Stimulated activated CD4-positive, alpha-beta T cell treated with anti-CD3 and anti-CD28 coated beads, Interleukin-1b, Interleukin-23, amount 100 ng/mL, for 1 hour (primary cell): ENCODE data around the gene GLRX2.

Experiments
- DNase-seq, 2 donors: peaks; one replicate each; pipeline ENCODE4 v3.0.0-alpha.2; 2020; ENCODE audit warnings: low read depth in 2 of 2

GLRX2 gene

GRCh38 chr1:193113258-193113991 lies 8.2 kb upstream of the GLRX2 start:
- no peak for DNase-seq

DNA sequence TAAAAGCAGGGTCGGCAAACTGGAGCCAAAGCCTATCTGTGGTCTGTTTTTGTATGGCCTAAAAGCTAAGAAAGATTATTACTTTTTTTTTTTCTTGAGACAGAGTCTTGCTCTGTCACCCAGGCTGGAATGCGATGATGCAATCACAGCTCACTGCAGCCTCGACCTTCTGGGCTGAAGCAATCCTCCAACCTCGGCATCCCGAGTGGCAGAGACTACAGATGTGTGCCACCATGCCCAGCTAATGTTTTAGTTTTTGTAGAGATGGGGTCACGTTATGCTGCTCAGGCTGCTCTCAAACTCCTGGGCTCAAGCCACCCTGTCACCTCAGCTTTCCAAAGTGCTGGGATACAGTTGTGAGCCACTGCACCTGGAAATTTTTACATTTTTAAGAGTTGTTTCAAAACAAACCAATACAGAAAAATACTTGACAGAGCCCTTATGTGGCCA lies 6.5 kb upstream of the GLRX2 start:
- no peak for DNase-seq

DNA sequence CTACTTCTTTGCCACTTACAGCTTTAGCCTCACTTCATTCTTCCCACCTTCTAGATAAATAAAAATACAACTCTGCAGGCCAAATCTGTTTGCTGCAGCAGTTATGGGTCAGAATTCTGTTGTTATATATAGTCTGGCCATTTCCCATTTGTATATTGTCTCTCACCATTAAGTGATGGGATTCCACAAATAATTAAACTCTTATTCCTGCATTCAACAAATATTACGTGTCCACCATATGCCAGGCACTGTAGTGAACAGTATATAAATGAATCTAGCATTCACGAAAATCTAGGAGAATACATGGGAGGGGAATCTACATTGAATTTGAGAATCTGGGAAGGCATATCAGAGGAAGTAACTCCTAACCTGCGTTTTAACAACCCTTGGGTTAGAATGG lies 5.7 kb upstream of the GLRX2 start:
- DNase-seq, result no peak

DNA sequence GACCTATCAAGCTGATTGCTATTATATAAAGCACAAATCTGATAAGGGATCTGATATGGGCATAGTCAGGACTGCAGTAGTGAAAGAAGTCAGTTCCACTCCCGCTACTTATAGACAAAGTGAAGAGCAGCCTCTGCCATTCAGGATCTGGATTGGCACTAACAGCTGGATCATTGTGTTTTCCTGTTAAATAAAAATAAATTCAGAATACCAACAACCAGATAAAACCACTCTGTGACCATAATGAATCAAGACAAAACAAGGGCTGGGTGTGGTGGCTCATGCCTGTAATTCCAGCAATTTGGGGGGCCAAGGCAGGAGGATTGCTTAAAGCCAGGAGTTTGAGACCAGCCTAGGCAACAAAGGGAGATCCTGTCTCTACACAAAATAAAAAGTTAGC lies 5.0 kb upstream of the GLRX2 start:
- no peak for DNase-seq

- DNase-seq, result no peak
Measured at GRCh38 chr1:193109619-193110018, 4.4 kb upstream of the GLRX2 start.

GRCh38 chr1:193108471-193108870 lies 3.3 kb upstream of the GLRX2 start:
- no peak for DNase-seq

DNA sequence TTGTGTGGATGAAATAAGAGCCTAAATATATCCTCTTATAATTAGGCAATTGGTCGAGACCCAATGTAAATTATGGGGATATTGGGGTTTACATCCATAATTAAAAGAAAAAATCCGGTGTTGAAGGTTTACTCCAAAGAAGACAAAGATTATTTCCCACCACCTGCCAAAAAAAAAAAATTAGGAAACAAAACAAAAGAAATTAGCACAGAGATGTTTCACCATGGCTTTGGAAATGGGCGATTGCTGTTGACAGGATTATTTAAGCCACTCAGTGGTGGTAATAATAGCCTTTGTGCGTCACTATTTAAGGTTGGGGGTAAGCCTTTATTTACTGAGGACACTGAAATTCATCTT lies 585 bp upstream of the GLRX2 start:
- no peak for DNase-seq

GRCh38 chr1:193104502-193104906 lies 710 bp downstream of the GLRX2 start:
- DNase-seq, result no peak

- no peak for DNase-seq
Measured at GRCh38 chr1:193103759-193104501, 1.3 kb downstream of the GLRX2 start.

DNA sequence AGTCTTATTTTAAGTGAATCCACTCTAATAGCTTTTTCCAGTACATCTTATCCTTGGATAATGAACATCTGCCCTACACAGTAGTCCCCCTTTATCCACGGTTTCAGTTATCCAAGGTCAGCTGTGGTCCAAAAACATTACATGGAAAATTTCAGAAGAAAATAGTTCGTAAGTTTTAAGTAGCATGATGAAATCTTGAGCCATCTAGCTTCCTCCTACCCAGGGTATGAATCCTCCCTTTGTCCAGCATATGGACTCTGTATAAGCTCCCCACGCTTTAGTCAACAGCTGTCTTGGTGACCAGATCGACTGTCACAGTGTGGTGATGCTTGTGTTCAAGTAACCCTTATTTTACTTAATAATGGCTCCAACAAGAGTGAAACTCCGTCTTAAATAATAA lies 2.6 kb downstream of the GLRX2 start:
- DNase-seq, result no peak

GRCh38 chr1:193094112-193094511 lies 11.1 kb downstream of the GLRX2 start:
- DNase-seq, result no peak

DNA sequence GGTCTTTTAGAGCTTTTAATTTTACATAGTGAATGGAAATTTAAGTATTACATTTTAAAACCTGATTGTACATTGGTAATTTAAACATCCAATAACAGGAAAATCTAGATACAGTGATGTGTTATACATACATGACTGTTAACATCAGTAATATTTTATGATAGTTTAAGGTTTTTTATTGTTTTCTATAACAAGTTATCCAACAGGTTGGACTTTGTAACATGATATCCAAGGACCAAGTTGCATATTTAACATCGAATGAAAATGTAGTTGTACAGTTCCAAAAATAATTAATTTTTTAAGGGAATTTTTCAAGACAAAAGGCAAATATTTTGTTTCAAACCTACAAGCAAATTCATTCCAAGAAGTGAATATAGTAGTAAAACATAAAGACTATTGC lies 14.3 kb downstream of the GLRX2 start:
- no peak for DNase-seq

- DNase-seq, result no peak
Measured at GRCh38 chr1:193087893-193088292, 17.3 kb downstream of the GLRX2 start.

GRCh38 chr1:193086342-193086741 lies 18.9 kb downstream of the GLRX2 start:
- no peak for DNase-seq

- DNase-seq, result no peak
Measured at GRCh38 chr1:193085263-193085662, 20.0 kb downstream of the GLRX2 start.

GRCh38 chr1:193083365-193084088 lies 21.7 kb downstream of the GLRX2 start:
- DNase-seq, result no peak

GRCh38 chr1:193079187-193079586 lies 26.0 kb downstream of the GLRX2 start:
- no peak for DNase-seq

DNA sequence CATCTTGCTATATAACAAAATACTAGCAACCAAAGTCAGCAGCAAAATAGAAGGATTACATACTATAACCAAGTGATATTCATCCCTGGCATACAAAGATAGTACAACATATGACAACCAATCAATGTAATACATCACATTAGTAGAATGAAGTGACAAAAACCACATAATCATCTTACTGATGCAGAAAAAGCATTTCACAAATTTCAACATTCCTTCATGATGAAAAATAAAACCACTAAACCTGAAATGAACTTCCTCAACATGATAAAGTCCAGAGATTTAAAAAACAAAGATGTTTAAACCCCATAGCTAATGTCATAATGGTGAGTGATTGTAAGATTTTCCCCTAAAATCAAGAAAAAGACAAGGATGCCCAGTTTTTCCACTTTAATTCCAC lies 27.2 kb downstream of the GLRX2 start:
- no peak for DNase-seq

DNA sequence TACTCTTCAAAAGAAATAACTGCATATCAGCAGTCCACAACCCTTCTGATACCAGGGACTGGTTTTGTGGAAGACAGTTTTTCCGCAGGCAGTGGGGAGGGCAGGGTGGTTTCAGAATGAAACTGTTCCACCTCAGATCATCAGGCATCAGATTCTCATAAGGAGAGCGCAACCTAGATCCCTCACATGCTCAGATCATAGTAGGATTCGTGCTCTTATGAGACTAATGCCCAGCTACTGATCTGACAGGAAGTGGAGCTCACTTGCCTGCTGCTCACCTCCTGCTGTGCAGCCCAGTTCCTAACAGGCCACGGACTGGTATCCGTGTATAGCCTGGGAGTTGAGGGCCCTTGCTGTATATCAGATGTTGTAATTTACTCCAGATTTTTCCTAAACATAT lies 34.3 kb downstream of the GLRX2 start:
- no peak for DNase-seq

DNA sequence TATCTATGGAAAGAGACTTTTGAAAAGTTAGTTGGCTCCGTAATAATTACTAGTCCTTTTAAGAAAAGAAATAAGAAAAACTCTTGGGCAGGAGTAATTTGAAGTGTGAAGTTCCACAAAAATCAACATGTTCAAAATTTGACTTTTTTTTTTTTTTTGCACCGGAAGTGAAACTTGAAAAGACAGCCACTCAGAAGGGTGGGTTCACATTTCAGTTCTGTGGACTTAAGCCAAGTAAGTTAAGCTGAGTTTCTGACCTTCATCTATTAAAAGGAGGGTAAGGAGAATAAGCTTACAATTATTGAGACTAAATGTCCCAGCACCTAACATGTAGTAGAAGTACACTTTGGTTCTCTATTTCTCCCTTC lies 34.8 kb downstream of the GLRX2 start:
- no peak for DNase-seq

GRCh38 chr1:193069748-193070385 lies 35.3 kb downstream of the GLRX2 start:
- no peak for DNase-seq

GRCh38 chr1:193068013-193068412 lies 37.2 kb downstream of the GLRX2 start:
- no peak for DNase-seq
